ENCODE results near the gene WWTR1. TPM values are rescaled to one million over a fixed set of nuclear protein-coding genes. Genes with fewer than 3 reads are reported as not detected.

WWTR1 gene
- total RNA-seq, 1 donor from 2014 or later = 42.1 TPM

- no peaks in the 10 kb centered on the region for H3K27me3 ChIP-seq (ENCODE audit: control insufficient read depth, insufficient read depth, low read length)
- no peak overlapping the region for H3K4me3 ChIP-seq (ENCODE audit: low read depth, low read length)
- no peaks in the 10 kb centered on the region for H3K36me3 ChIP-seq (ENCODE audit: control insufficient read depth, insufficient read depth, low read length)
- DNase-seq (ENCODE audit: low read depth) = no peak
- no peak for TF ChIP-seq CTCF (IDR thresholded peaks at IDR 0.05; ENCODE audit: insufficient read depth, low read length, poor library complexity, severe bottlenecking)
These were observed 4.3 kb downstream of the WWTR1 start for GRCh38 chr3:149653564-149653963.

GRCh38 chr3:149653136-149653535 lies 4.7 kb downstream of the WWTR1 start:
- Histone ChIP-seq H3K27me3 (ENCODE audit: control insufficient read depth, insufficient read depth, low read length) (no peaks in the 10 kb centered on the region), H3K4me3 (ENCODE audit: low read depth, low read length) (no peak overlapping the region), H3K36me3 (ENCODE audit: control insufficient read depth, insufficient read depth, low read length) (no peaks in the 10 kb centered on the region)
- DNase-seq (ENCODE audit: low read depth) = no peak
- TF ChIP-seq CTCF (IDR thresholded peaks at IDR 0.05; ENCODE audit: insufficient read depth, low read length, poor library complexity, severe bottlenecking) = no peak

- TF ChIP-seq CTCF (IDR thresholded peaks at IDR 0.05; ENCODE audit: insufficient read depth, low read length, poor library complexity, severe bottlenecking) = no peak
- peaks cover 2% of the 10 kb centered on the region for H3K36me3 ChIP-seq (ENCODE audit: control insufficient read depth, insufficient read depth, low read length)
- DNase-seq (ENCODE audit: low read depth) = no peak
- no peaks in the 10 kb centered on the region for H3K27me3 ChIP-seq (ENCODE audit: control insufficient read depth, insufficient read depth, low read length)
- H3K4me3 ChIP-seq (ENCODE audit: low read depth, low read length) = no peak overlapping the region
These were observed 7.0 kb downstream of the WWTR1 start for GRCh38 chr3:149650828-149651227.

- Histone ChIP-seq H3K27me3 (ENCODE audit: control insufficient read depth, insufficient read depth, low read length) (no peaks in the 10 kb centered on the region), H3K36me3 (ENCODE audit: control insufficient read depth, insufficient read depth, low read length) (peaks cover 2% of the 10 kb centered on the region), H3K4me3 (ENCODE audit: low read depth, low read length) (no peak overlapping the region)
- no peak for DNase-seq (ENCODE audit: low read depth)
- no peak for TF ChIP-seq CTCF (IDR thresholded peaks at IDR 0.05; ENCODE audit: insufficient read depth, low read length, poor library complexity, severe bottlenecking)
These were observed 9.3 kb downstream of the WWTR1 start for GRCh38 chr3:149648525-149648924.

GRCh38 chr3:149647812-149648211 lies 10.0 kb downstream of the WWTR1 start:
- no peak for TF ChIP-seq CTCF (IDR thresholded peaks at IDR 0.05; ENCODE audit: insufficient read depth, low read length, poor library complexity, severe bottlenecking)
- Histone ChIP-seq H3K36me3 (ENCODE audit: control insufficient read depth, insufficient read depth, low read length) (peaks cover 2% of the 10 kb centered on the region), H3K4me3 (ENCODE audit: low read depth, low read length) (no peak overlapping the region), H3K27me3 (ENCODE audit: control insufficient read depth, insufficient read depth, low read length) (no peaks in the 10 kb centered on the region)
- DNase-seq (ENCODE audit: low read depth) = no peak

- H3K36me3 ChIP-seq (ENCODE audit: control insufficient read depth, insufficient read depth, low read length) = peaks cover 2% of the 10 kb centered on the region
- DNase-seq (ENCODE audit: low read depth) = no peak
- no peak overlapping the region for H3K4me3 ChIP-seq (ENCODE audit: low read depth, low read length)
- H3K27me3 ChIP-seq (ENCODE audit: control insufficient read depth, insufficient read depth, low read length) = no peaks in the 10 kb centered on the region
- no peak for TF ChIP-seq CTCF (IDR thresholded peaks at IDR 0.05; ENCODE audit: insufficient read depth, low read length, poor library complexity, severe bottlenecking)
These were observed 10.5 kb downstream of the WWTR1 start for GRCh38 chr3:149647285-149647684.
